GM12864 (cell line): ENCODE results near the gene ITSN1.

Experiments used
- DNase-seq: peaks from one replicate; pipeline ENCODE4 v3.0.0-alpha.2; 2011; ENCODE audit warnings: low read depth
- H3K4me3 ChIP-seq: 2 replicates; pipeline ENCODE4 v1.5.1; 2011; ENCODE audit warnings: mild to moderate bottlenecking, low read depth, low read length, control low read depth
- CTCF ChIP-seq: IDR thresholded peaks from 2 replicates; pipeline ENCODE4 v1.5.1; 2011; ENCODE audit warnings: low read depth, mild to moderate bottlenecking, moderate library complexity, low read length, control low read depth, inconsistent platforms; ENCODE audit errors: missing control alignments

ITSN1 gene

GRCh38 chr21:33940881-33941245, 298.6 kb downstream of the ITSN1 start:
- TF ChIP-seq CTCF, result no peak
- DNase-seq, result no peak
- no peak overlapping the region for H3K4me3 ChIP-seq

- no peak for DNase-seq
- H3K4me3 ChIP-seq, result no peak overlapping the region
- TF ChIP-seq CTCF, result no peak
Measured at GRCh38 chr21:33942426-33942825, 300.1 kb downstream of the ITSN1 start.

- no peak for DNase-seq
- no peak overlapping the region for H3K4me3 ChIP-seq
- no peak for TF ChIP-seq CTCF
Measured at GRCh38 chr21:33943293-33943692, 301.0 kb downstream of the ITSN1 start.

- DNase-seq, result no peak
- no peak overlapping the region for H3K4me3 ChIP-seq
- no peak for TF ChIP-seq CTCF
Measured at GRCh38 chr21:33944185-33944763, 302.0 kb downstream of the ITSN1 start.

GRCh38 chr21:33945652-33946270, 303.5 kb downstream of the ITSN1 start:
- DNase-seq, result no peak
- H3K4me3 ChIP-seq, result no peak overlapping the region
- TF ChIP-seq CTCF, result no peak

GRCh38 chr21:33947451-33948095, 305.3 kb downstream of the ITSN1 start:
- no peak for TF ChIP-seq CTCF
- H3K4me3 ChIP-seq, result peak overlapping the region; percentile 28; the same call in 1 of the 2 replicates
- no peak for DNase-seq
